ENCODE results near the gene OR4E1. TPM values are rescaled to one million over a fixed set of nuclear protein-coding genes. Genes with fewer than 3 reads are reported as not detected.

OR4E1 gene
- total RNA-seq, result not detected in 2 replicates

GRCh38 chr14:21673718-21674117, at the start of gene OR4E1:
Gene OR4E1, minus strand, starts transcription at chr14:21673818. Its CDS starts 2,883 bp downstream, at chr14:21670935.

GRCh38 chr14:21653331-21653885, 20.2 kb downstream of the OR4E1 start, which contains the start of gene OR4E2:
Gene OR4E2, plus strand, starts transcription at chr14:21653835. Its CDS starts 11,248 bp downstream, at chr14:21665083.

GRCh38 chr14:21634840-21635239, 38.8 kb downstream of the OR4E1 start, which contains the start of gene OR10G2:
Gene OR10G2, minus strand, starts transcription at chr14:21634940. Its CDS starts 98 bp downstream, at chr14:21634842.

Other genes with a start within 250 kb of the OR4E1 start
- gene CHD8, start 217.7 kb downstream of the OR4E1 start, total RNA-seq, result 51.9 and 57.3 TPM in 2 replicates
- gene RAB2B, start 196.9 kb downstream of the OR4E1 start, total RNA-seq, result 22.0 and 23.4 TPM in 2 replicates
- gene TOX4, start 196.6 kb downstream of the OR4E1 start, total RNA-seq, result 22.7 and 34.0 TPM in 2 replicates
- gene METTL3, start 162.5 kb downstream of the OR4E1 start, total RNA-seq, result 81.9 and 87.9 TPM in 2 replicates
- gene SALL2, start 147.5 kb downstream of the OR4E1 start, total RNA-seq, result 2.5 and 3.2 TPM in 2 replicates
- not detected in 2 replicates for gene OR10G3, start 93.7 kb downstream of the OR4E1 start, total RNA-seq
- gene OR10G2, start 38.9 kb downstream of the OR4E1 start, total RNA-seq, result not detected in 2 replicates
- gene OR4E2, start 20.0 kb downstream of the OR4E1 start, total RNA-seq, result 0.12 TPM in 1 of 2 replicates, not detected in the other

Data from uterine smooth muscle cell (primary cell).